ENCODE results near the gene DOK5. TPM values are rescaled to one million over a fixed set of nuclear protein-coding genes. Genes with fewer than 3 reads are reported as not detected.

DOK5 gene
- total RNA-seq, 1 experiment from 2014 or later, result 3.3 TPM

- no peaks in the 10 kb centered on the region for H3K36me3 ChIP-seq
- no peak overlapping the region for H3K4me3 ChIP-seq
- H3K27me3 ChIP-seq, result no peaks in the 10 kb centered on the region
- DNase-seq, result no peak
- H3K9me3 ChIP-seq, result no peaks in the 10 kb centered on the region
Measured at GRCh38 chr20:54526801-54527200, 51.4 kb downstream of the DOK5 start.

GRCh38 chr20:54532573-54532972, 57.2 kb downstream of the DOK5 start:
- Histone ChIP-seq H3K9me3 (no peaks in the 10 kb centered on the region; the same call in 1 of the 2 replicates), H3K27me3 (no peaks in the 10 kb centered on the region), H3K4me3 (no peak overlapping the region), H3K36me3 (no peaks in the 10 kb centered on the region)
- no peak for DNase-seq

DNA sequence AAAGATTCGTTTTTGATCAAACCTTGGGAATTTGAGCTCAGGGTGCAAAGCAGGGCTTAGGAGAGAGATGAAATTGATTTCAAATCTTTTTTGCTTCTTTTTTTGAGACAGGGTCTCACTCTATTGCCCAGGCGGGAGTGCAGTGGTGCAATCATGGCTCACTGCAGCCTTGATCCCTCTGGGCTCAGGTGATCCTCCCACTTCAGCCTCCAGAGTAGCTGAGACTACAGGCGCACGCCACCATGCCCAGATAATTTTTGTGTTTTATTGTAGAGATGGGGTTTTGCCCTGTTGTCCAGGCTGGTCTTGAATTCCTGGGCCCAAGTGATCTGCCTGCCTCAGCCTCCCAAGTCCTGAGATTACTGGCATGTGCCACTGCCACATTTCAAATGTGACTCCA, 58.7 kb downstream of the DOK5 start:
- no peaks in the 10 kb centered on the region for H3K36me3 ChIP-seq
- peaks cover 8% of the 10 kb centered on the region for H3K9me3 ChIP-seq
- DNase-seq, result no peak
- no peaks in the 10 kb centered on the region for H3K27me3 ChIP-seq
- H3K4me3 ChIP-seq, result no peak overlapping the region

GRCh38 chr20:54535033-54535432, 59.6 kb downstream of the DOK5 start:
- Histone ChIP-seq H3K27me3 (no peaks in the 10 kb centered on the region), H3K4me3 (no peak overlapping the region), H3K9me3 (peaks cover 8% of the 10 kb centered on the region), H3K36me3 (no peaks in the 10 kb centered on the region)
- DNase-seq, result no peak

DNA sequence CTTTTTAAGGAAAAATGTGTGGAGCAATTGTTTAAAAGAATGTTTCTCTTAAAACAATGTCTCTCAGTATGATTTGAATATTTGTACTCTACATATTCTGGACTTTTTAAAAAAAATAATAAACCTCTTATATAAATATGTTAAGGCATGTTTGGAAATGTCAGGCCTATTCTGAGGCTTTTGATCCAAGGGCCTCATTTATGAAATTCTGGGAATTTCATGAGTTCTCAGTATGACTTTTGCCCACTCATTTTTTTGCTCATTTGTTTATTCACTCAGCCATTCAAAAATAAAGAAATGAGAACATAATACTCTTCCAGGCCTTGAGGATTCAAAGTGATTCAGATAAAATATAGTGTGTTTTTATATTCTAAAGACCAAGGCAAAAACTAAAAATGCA, 60.4 kb downstream of the DOK5 start:
- Histone ChIP-seq H3K36me3 (no peaks in the 10 kb centered on the region), H3K9me3 (peaks cover 8% of the 10 kb centered on the region), H3K27me3 (no peaks in the 10 kb centered on the region), H3K4me3 (no peak overlapping the region)
- no peak for DNase-seq

GRCh38 chr20:54539521-54540046, 64.2 kb downstream of the DOK5 start:
- Histone ChIP-seq H3K27me3 (no peaks in the 10 kb centered on the region), H3K36me3 (no peaks in the 10 kb centered on the region), H3K9me3 (peaks cover 8% of the 10 kb centered on the region), H3K4me3 (no peak overlapping the region)
- no peak for DNase-seq

DNA sequence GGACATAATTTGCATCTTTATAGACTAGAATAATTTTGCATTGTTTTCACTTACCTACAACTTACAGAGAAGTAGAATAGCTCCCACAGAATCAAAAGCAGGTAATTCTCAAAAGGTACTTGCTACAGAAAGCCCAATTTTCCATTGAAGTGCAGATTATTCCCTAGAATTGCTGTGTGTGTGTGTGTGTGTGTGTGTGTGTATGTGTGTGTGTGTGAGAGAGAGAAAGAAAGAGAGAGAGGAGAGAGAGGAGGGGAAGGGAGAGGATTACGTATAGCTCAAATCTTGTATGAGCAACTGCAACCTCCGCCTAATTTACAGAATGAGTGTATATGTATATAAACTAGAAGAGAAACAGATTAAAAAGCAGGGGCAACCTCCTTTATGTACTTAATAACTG, 68.0 kb downstream of the DOK5 start:
- no peak overlapping the region for H3K4me3 ChIP-seq
- no peaks in the 10 kb centered on the region for H3K36me3 ChIP-seq
- no peaks in the 10 kb centered on the region for H3K27me3 ChIP-seq

DNA sequence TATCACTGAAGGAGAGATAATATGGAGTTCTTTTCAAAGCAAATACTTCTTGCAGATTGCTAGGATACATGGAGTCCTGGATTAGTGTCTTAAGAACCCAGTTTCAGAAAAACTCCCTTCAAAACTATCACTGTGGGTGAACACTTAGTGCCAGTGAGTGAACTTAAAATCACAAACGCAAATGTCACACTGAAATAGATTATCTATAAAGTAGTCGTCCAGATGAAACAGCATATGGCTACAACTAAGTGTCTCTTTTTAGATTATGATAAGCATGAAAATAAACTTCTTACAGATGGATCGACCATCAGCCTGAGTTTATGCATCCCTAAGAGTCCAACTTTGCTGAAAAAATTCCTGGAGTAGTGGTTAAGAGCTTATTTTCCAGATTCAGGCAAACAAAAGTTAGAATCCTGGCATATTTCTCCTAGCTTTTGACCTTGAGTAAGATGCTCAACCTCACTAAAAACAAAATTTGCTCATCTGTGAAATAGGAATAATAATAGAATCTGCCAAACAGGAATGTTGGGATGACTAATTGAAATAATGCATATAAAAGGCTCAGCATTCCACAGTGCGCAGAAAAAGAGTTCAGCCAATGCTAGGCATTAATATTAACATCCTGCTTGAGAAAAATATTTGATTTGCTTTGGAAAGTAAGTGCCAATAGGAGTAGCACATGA, 70.4 kb downstream of the DOK5 start:
- H3K36me3 ChIP-seq, result no peaks in the 10 kb centered on the region
- no peak for DNase-seq
- H3K9me3 ChIP-seq, result 0 out of 2 replicates have a peak, but pooled peaks cover 5% of the 10 kb centered on the region
- H3K4me3 ChIP-seq, result no peak overlapping the region
- no peaks in the 10 kb centered on the region for H3K27me3 ChIP-seq

More for the DNA sequence above, 68.0 kb downstream of the DOK5 start:
- H3K9me3 ChIP-seq, result peaks cover 10% of the 10 kb centered on the region
- DNase-seq, result no peak

GRCh38 chr20:54548849-54549248, 73.5 kb downstream of the DOK5 start:
- Histone ChIP-seq H3K9me3 (0 out of 2 replicates have a peak, but pooled peaks cover 5% of the 10 kb centered on the region), H3K4me3 (no peak overlapping the region), H3K36me3 (no peaks in the 10 kb centered on the region), H3K27me3 (no peaks in the 10 kb centered on the region)
- no peak for DNase-seq

- H3K9me3 ChIP-seq, result 0 out of 2 replicates have a peak, but pooled peaks cover 2% of the 10 kb centered on the region
- H3K4me3 ChIP-seq, result no peak overlapping the region
- DNase-seq, result no peak
- H3K36me3 ChIP-seq, result no peaks in the 10 kb centered on the region
- no peaks in the 10 kb centered on the region for H3K27me3 ChIP-seq
Measured at GRCh38 chr20:54549658-54550326, 74.4 kb downstream of the DOK5 start.

DNA sequence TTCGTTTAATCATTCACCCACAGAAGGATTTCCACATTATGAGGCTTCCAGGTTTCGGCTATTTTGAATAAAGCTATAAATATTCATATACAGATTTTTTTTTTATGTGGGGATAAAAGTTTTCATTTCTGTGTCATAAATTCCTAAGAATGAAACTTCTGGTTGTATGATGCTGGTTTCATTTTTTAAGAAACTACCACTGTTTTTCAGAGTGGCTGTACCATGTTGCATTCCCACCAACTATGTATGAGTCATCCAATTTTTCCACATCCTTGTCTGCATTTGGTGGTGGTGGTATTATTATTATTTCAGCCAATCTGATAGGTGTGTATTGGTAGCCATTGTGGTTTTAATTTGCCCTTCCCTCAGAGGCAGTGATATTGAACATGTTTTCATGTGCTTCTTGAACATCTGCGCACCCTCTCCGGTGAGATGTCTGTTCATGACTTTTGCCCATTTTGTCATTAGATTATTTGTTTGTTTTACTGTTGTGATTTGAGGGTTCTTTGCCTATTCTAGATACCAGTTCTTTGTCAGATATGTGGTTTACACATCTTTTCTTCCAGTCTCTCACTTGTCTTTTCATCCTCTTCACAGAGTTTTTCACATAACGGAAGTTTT, 75.5 kb downstream of the DOK5 start:
- no peaks in the 10 kb centered on the region for H3K27me3 ChIP-seq
- H3K36me3 ChIP-seq, result no peaks in the 10 kb centered on the region
- H3K4me3 ChIP-seq, result no peak overlapping the region
- no peak for DNase-seq
- H3K9me3 ChIP-seq, result no peaks in the 10 kb centered on the region

GRCh38 chr20:54554006-54554405, 78.6 kb downstream of the DOK5 start:
- no peak overlapping the region for H3K4me3 ChIP-seq
- no peak for DNase-seq
- H3K36me3 ChIP-seq, result no peaks in the 10 kb centered on the region
- H3K27me3 ChIP-seq, result no peaks in the 10 kb centered on the region
- no peaks in the 10 kb centered on the region for H3K9me3 ChIP-seq

- Histone ChIP-seq H3K4me3 (no peak overlapping the region), H3K27me3 (no peaks in the 10 kb centered on the region), H3K9me3 (no peaks in the 10 kb centered on the region), H3K36me3 (no peaks in the 10 kb centered on the region)
- DNase-seq, result no peak
Measured at GRCh38 chr20:54555150-54555549, 79.8 kb downstream of the DOK5 start.

- H3K27me3 ChIP-seq, result no peaks in the 10 kb centered on the region
Measured at GRCh38 chr20:54556406-54556805, 81.0 kb downstream of the DOK5 start.

DNA sequence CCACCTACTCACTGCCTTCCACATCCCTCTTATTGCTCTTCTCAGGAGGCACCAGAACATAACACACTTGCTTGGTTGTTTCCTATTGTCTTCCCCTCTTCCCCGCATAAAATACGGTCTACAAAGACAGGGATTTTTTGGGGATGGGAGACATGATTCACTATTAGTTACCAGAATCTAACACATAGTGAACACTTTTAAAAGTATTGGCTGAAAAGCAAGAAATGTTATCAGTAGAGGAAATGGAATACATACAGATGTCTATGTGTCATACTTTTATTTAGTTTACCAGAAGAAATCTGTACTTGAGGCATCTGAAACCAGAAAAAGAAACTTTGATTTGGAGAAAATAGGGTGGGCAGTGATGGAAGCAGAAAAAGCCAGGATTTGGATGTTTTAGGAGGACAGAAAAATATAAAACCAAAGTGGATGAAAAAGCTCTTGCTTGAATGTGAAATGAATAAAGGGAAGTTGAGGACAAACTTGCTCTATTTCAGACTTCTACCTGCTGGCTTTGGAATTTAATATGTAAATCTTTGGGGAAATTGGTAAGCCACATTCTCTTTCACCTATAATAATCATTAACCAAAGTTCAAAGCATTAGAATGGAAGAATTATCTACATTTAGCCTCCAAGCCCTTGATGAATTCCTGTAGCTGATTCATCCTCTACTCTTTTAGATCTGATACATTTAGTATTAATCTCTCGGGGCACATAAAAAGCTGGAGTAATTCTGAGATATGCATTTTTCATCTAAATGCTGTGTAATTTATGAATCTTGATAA, 82.6 kb downstream of the DOK5 start:
- no peak for DNase-seq
- Histone ChIP-seq H3K27me3 (no peaks in the 10 kb centered on the region), H3K4me3 (no peak overlapping the region), H3K9me3 (no peaks in the 10 kb centered on the region), H3K36me3 (no peaks in the 10 kb centered on the region)

More at GRCh38 chr20:54556406-54556805, 81.0 kb downstream of the DOK5 start:
- no peak overlapping the region for H3K4me3 ChIP-seq
- no peaks in the 10 kb centered on the region for H3K9me3 ChIP-seq
- H3K36me3 ChIP-seq, result no peaks in the 10 kb centered on the region
- no peak for DNase-seq

- DNase-seq, result no peak
- Histone ChIP-seq H3K4me3 (no peak overlapping the region), H3K9me3 (no peaks in the 10 kb centered on the region), H3K27me3 (no peaks in the 10 kb centered on the region), H3K36me3 (no peaks in the 10 kb centered on the region)
Measured at GRCh38 chr20:54559890-54560289, 84.5 kb downstream of the DOK5 start.

DNA sequence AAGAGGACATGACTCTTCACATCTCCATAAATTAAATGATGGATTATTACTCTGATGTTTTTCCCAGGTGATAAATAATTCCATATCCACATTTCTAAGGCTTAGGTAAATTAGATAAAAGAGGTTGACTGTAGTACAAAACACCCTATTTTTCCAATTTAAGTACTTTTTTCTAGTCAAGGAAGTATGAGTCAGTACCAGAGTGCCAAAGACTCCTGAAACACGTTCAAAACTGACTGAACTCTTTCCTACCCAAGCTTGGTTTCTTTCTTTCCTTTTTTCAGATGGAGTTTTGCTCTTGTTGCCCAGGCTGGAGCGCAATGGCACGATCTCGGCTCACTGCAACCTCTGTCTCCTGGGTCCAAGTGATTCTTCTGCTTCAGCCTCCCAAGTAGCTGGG, 85.0 kb downstream of the DOK5 start:
- Histone ChIP-seq H3K4me3 (no peak overlapping the region), H3K27me3 (no peaks in the 10 kb centered on the region), H3K36me3 (no peaks in the 10 kb centered on the region), H3K9me3 (no peaks in the 10 kb centered on the region)
- DNase-seq, result no peak

Data from MG63 (cell line).